HepG2 (cell line): Measurements from ENCODE around the gene QSOX1. TPM values are rescaled to one million over a fixed set of nuclear protein-coding genes. Genes with fewer than 3 reads are reported as not detected.

Experiments used
- ATAC-seq: fragments of 200-7000 bp; cut with Tn5 transposase; 3 replicates; pipeline ENCODE4 v1.9.1; 2020; ENCODE audit warnings: mild to moderate bottlenecking, moderate library complexity
- BruUV-seq: library from RNA; stranded (reverse); fragments of 400-500 nt; replicated peaks from 2 replicates; lab custom pipeline; 2021; lab: Mats Ljungman, UMichigan
- CTCF ChIA-PET: fragments of 300-600 bp; formaldehyde crosslinking; extraction: SDS; loops from one replicate; lab custom pipeline; 2021; ENCODE audit warnings: low total read pairs, inconsistent platforms, low intra/inter-chr PET ratio; lab: Yijun Ruan, JAX
- POLR2A ChIA-PET: fragments of 350-600 bp; sonication (Branson Sonifier 250); formaldehyde crosslinking; loops from one replicate; lab custom pipeline; 2020; ENCODE audit warnings: antibody characterized with exemption, inconsistent platforms; lab: Yijun Ruan, JAX
- DNase-seq: peaks from one replicate; pipeline ENCODE4 v3.0.0-alpha.2; 2015; ENCODE audit warnings: low spot score
- FAIRE-seq: peaks from 3 replicates; lab custom pipeline; 2011; peaks lifted over from hg19 to GRCh38; lab: Jason Lieb, UNC
- H2AFZ ChIP-seq: one replicate; pipeline ENCODE4 v1.6.1; 2011; ENCODE audit warnings: low read length, inconsistent platforms
- H3K27ac ChIP-seq: fragments of 300-600 bp; 3 replicates; pipeline ENCODE4 v1.8.0; 2011; ENCODE audit warnings: mixed run types, mild to moderate bottlenecking, mixed read lengths, low read length, inconsistent platforms; ENCODE audit not compliant: insufficient read depth; ENCODE audit errors: extremely low read length
- H3K27me3 ChIP-seq, 2 experiments: fragments of 200-600 bp in 1 of 2; 2 replicates in 1 of 2; 3 replicates in 1 of 2; pipeline versions ENCODE4 v1.6.0 to v1.8.0; 2011; ENCODE audit warnings: low read length in 2 of 2, mild to moderate bottlenecking in 2 of 2, moderate library complexity in 2 of 2, inconsistent platforms in 1 of 2; ENCODE audit not compliant: insufficient read depth in 2 of 2, control insufficient read depth in 1 of 2
- H3K36me3 ChIP-seq, 2 experiments: fragments of 200-600 bp in 1 of 2; replicated peaks in 1 of 2; 2 replicates in 1 of 2; 3 replicates in 1 of 2; pipeline versions ENCODE4 v1.5.1 to v1.8.0; 2011; ENCODE audit warnings: low read length in 2 of 2, inconsistent platforms in 1 of 2; ENCODE audit not compliant: insufficient read depth in 2 of 2, control insufficient read depth in 1 of 2
- H3K4me1 ChIP-seq: 2 replicates; pipeline ENCODE4 v1.5.1; 2012; ENCODE audit warnings: low read length, inconsistent platforms; ENCODE audit not compliant: insufficient read depth
- H3K4me2 ChIP-seq: 2 replicates; pipeline ENCODE4 v1.6.0; 2011; ENCODE audit warnings: low read depth, low read length, inconsistent platforms
- H3K4me3 ChIP-seq, 3 experiments: fragments of 200-600 bp in 1 of 3; sonication (generic), shearing (Covaris generic) in 1 of 3; replicated peaks in 1 of 3; 2 replicates each; pipeline ENCODE4 v1.5.1; 2011 to 2016; ENCODE audit warnings: low read length in 3 of 3, inconsistent platforms in 2 of 3, low read depth in 2 of 3, mild to moderate bottlenecking in 2 of 3, control low read depth in 1 of 3, mixed read lengths in 1 of 3; ENCODE audit not compliant: insufficient read depth in 1 of 3
- H3K79me2 ChIP-seq: one replicate; pipeline ENCODE4 v1.6.1; 2011; ENCODE audit warnings: low read length, inconsistent platforms; ENCODE audit not compliant: insufficient read depth
- H3K9ac ChIP-seq: 2 replicates; pipeline ENCODE4 v1.6.0; 2011; ENCODE audit warnings: mild to moderate bottlenecking, low read depth, low read length, inconsistent platforms; ENCODE audit not compliant: insufficient read depth
- H3K9me3 ChIP-seq: 2 replicates; pipeline ENCODE4 v1.5.1; 2012; ENCODE audit warnings: mild to moderate bottlenecking, low read length
- H4K20me1 ChIP-seq: 2 replicates; pipeline ENCODE4 v1.6.0; 2011; ENCODE audit warnings: inconsistent platforms, mild to moderate bottlenecking, low read length, moderate library complexity; ENCODE audit not compliant: insufficient read depth
- CEBPG ChIP-seq: IDR thresholded peaks from 2 replicates; pipeline ENCODE4 v1.6.1; 2016
- FOXA1 ChIP-seq, 2 experiments: fragments of 450-650 bp in 1 of 2; sonication (generic) in 1 of 2; formaldehyde crosslinking in 1 of 2; IDR thresholded peaks; 2 replicates each; pipeline versions ENCODE4 v1.4.0 to v1.6.1; 2016 to 2020; ENCODE audit warnings: missing genetic modification reagents in 1 of 2
- HBP1 ChIP-seq: IDR thresholded peaks from 2 replicates; pipeline ENCODE4 v1.6.1; 2016; ENCODE audit warnings: low read depth, control low read depth
- NONO ChIP-seq, 2 experiments: fragments of 450-650 bp in 1 of 2; sonication (generic) in 1 of 2; formaldehyde crosslinking in 1 of 2; IDR thresholded peaks in 1 of 2; conservative IDR thresholded peaks in 1 of 2; 2 replicates each; pipeline versions ENCODE4 v1.6.1 to v1.8.0; 2017 to 2022; ENCODE audit warnings: mild to moderate bottlenecking in 1 of 2, missing genetic modification reagents in 1 of 2, moderate library complexity in 1 of 2
- NR2F6 ChIP-seq, 2 experiments: IDR thresholded peaks; 2 replicates each; pipeline ENCODE4 v1.6.1; 2016; ENCODE audit warnings: antibody characterized with exemption in 1 of 2, mild to moderate bottlenecking in 1 of 2
- RARA ChIP-seq: IDR thresholded peaks from 2 replicates; pipeline ENCODE4 v1.6.1; 2016; ENCODE audit warnings: missing genetic modification reagents, missing compliant biosample characterization
- SP4 ChIP-seq: sonication (generic); formaldehyde crosslinking; IDR thresholded peaks from 2 replicates; pipeline ENCODE4 v1.8.1; 2023; ENCODE audit warnings: mild to moderate bottlenecking, missing genetic modification reagents
- STAG1 ChIP-seq: sonication (generic); formaldehyde crosslinking; IDR thresholded peaks from 2 replicates; pipeline ENCODE4 v1.4.0; 2020; ENCODE audit warnings: missing genetic modification reagents
- THAP8 ChIP-seq: sonication (generic); formaldehyde crosslinking; IDR thresholded peaks from 2 replicates; pipeline ENCODE4 v1.5.1; 2020; ENCODE audit warnings: missing genetic modification reagents, mild to moderate bottlenecking, borderline replicate concordance
- YEATS2 ChIP-seq: sonication (generic); formaldehyde crosslinking; IDR thresholded peaks from 2 replicates; pipeline ENCODE4 v1.4.0; 2020; ENCODE audit warnings: missing genetic modification reagents, borderline replicate concordance
- ZBTB8A ChIP-seq: sonication (generic); formaldehyde crosslinking; IDR thresholded peaks from 2 replicates; pipeline ENCODE4 v1.4.0; 2020; ENCODE audit warnings: mild to moderate bottlenecking, low read depth, missing genetic modification reagents, borderline replicate concordance
- ZGPAT ChIP-seq: IDR thresholded peaks from 2 replicates; pipeline ENCODE4 v1.6.1; 2016; ENCODE audit warnings: mild to moderate bottlenecking
- ZKSCAN5 ChIP-seq: sonication (generic); formaldehyde crosslinking; IDR thresholded peaks from 2 replicates; pipeline ENCODE4 v1.5.1; 2020; ENCODE audit warnings: mild to moderate bottlenecking, missing genetic modification reagents
- ZNF768 ChIP-seq: sonication (generic); formaldehyde crosslinking; IDR thresholded peaks from 2 replicates; pipeline ENCODE4 v1.4.0; 2020; ENCODE audit warnings: missing genetic modification reagents
- WGBS: methylation state at CpG from one replicate; pipeline ENCODE4 v1.1.6; 2017; ENCODE audit warnings: low lambda C conversion rate; 5-methylcytosine and 5-hydroxymethylcytosine counted together
- in situ Hi-C: cut with HindIII; loops from 2 replicates; pipeline ENCODE4 v1.10.0; 2017; ENCODE audit warnings: low pct_unique_long_range_greater_than_20kb; ENCODE audit not compliant: extremely low pct_ligation_motif_present
- intact Hi-C: fragments of 100-400 bp; cut with micrococcal nuclease; formaldehyde crosslinking; loops from one replicate; pipeline ENCODE4 v1.10.0; 2022; ENCODE audit not compliant: unreplicated experiment
- polyA plus RNA-seq, 8 experiments: library from polyadenylated mRNA; depleted of rRNA in 3 of 8; stranded (reverse) in 7 of 8; unstranded in 1 of 8; fragments of >200 nt; fragmentation: Illumina TruSeq in 4 of 8; extraction: Trizol in 4 of 8; gene quantifications; 2 replicates each; pipeline versions ENCODE4 v1.2.1 to v1.2.3, GENCODE V29; 2011 to 2016; ENCODE audit warnings: low read depth in 4 of 8, missing spikeins in 1 of 8, mixed read lengths in 1 of 8; ENCODE audit not compliant: insufficient read depth in 1 of 8
- total RNA-seq, 5 experiments: library from RNA; depleted of rRNA; stranded (reverse); fragments of >200 nt; fragmentation: Illumina TruSeq; extraction: Trizol; gene quantifications; 2 replicates each; pipeline ENCODE4 v1.2.3, GENCODE V29; 2016; ENCODE audit warnings: low read depth in 1 of 5
- TF ChIP-seq, protein P1 (sequence below): sonication (generic); formaldehyde crosslinking; IDR thresholded peaks from 2 replicates; pipeline ENCODE4 v1.4.0; 2020; ENCODE audit warnings: missing genetic modification reagents

QSOX1 gene
- total and polyA plus RNA-seq, 2 of the 13 experiments (the other 11 are each of a cell fraction or from before 2014, with no cell fraction given), result 6.8 to 40.2 TPM

- Histone ChIP-seq H3K4me3 (peak overlapping the region; percentile 11 to 65 (median 28); a peak in 3 of 6 replicates), H3K9ac (no peak overlapping the region), H3K9me3 (no peaks in the 10 kb centered on the region), H3K36me3 (no peaks in the 10 kb centered on the region), H2AFZ (no peak overlapping the region), H4K20me1 (no peaks in the 10 kb centered on the region), H3K27ac (no peak overlapping the region), H3K4me1 (peaks cover 76% of the 10 kb centered on the region), H3K27me3 (peaks cover 0 to 10% of the 10 kb centered on the region in 2 experiments; a peak in 3 of 5 replicates), H3K79me2 (no peaks in the 10 kb centered on the region), H3K4me2 (peak overlapping the region; percentile 93)
- peak; percentile 51 for DNase-seq
- peak; percentile 25; the same call in 2 of the 3 replicates for ATAC-seq
- in situ Hi-C loops (loop anchor here (5.0 kb wide), 2 partner anchors 164 to 224 kb away; no protein-coding TSS in a partner anchor), intact Hi-C loops (loop anchor here (1.0 to 5.0 kb wide), 2 partner anchors 163 to 229 kb away; no protein-coding TSS in a partner anchor)
- ChIA-PET CTCF (interaction anchor here (0.5 to 3.2 kb wide), 4 partner anchors 19 to 225 kb away, joined by 3 to 17 read pairs (median 6); no protein-coding TSS in a partner anchor), POLR2A (interaction anchor here (1.1 kb wide), 1 partner anchor 161 kb away, joined by 4 read pairs; no protein-coding TSS in a partner anchor)
- FAIRE-seq, result peak; percentile 51
- no TSS peak for BruUV-seq
- 49% methylated on average over 12 of the region's 12 CpGs for WGBS
- TF ChIP-seq ZBTB8A (CRISPR knock-in tag) (no peak), CEBPG (peak; percentile 44; the same call in 1 of the 2 replicates), SP4 (CRISPR knock-in tag) (0 out of 2 replicates have a peak, but pooled peaks have one; percentile 39), FOXA1 (IDR thresholded peaks at IDR 0.05) (no peak), FOXA1 (CRISPR knock-in tag; IDR thresholded peaks at IDR 0.05) (peak; percentile 66), NR2F6 (IDR thresholded peaks at IDR 0.05) (0 out of 2 replicates have a peak, but pooled peaks have one; percentile 20), NR2F6 (CRISPR knock-in tag; IDR thresholded peaks at IDR 0.05) (peak; percentile 56), NONO (IDR thresholded peaks at IDR 0.05) (no peak), NONO (CRISPR knock-in tag; conservative IDR thresholded peaks at IDR 0.05) (0 out of 2 replicates have a peak, but pooled peaks have one; percentile 26), RARA (CRISPR knock-in tag) (0 out of 2 replicates have a peak, but pooled peaks have one; percentile 11), THAP8 (CRISPR knock-in tag) (0 out of 2 replicates have a peak, but pooled peaks have one; percentile 27), HBP1 (CRISPR knock-in tag) (no peak), YEATS2 (CRISPR knock-in tag) (no peak), ZNF768 (CRISPR knock-in tag) (peak; percentile 78; the same call in 1 of the 2 replicates), ZKSCAN5 (CRISPR knock-in tag) (0 out of 2 replicates have a peak, but pooled peaks have one; percentile 11), ZGPAT (no peak), STAG1 (CRISPR knock-in tag) (peak; percentile 79)
- TF ChIP-seq, protein P1, sequence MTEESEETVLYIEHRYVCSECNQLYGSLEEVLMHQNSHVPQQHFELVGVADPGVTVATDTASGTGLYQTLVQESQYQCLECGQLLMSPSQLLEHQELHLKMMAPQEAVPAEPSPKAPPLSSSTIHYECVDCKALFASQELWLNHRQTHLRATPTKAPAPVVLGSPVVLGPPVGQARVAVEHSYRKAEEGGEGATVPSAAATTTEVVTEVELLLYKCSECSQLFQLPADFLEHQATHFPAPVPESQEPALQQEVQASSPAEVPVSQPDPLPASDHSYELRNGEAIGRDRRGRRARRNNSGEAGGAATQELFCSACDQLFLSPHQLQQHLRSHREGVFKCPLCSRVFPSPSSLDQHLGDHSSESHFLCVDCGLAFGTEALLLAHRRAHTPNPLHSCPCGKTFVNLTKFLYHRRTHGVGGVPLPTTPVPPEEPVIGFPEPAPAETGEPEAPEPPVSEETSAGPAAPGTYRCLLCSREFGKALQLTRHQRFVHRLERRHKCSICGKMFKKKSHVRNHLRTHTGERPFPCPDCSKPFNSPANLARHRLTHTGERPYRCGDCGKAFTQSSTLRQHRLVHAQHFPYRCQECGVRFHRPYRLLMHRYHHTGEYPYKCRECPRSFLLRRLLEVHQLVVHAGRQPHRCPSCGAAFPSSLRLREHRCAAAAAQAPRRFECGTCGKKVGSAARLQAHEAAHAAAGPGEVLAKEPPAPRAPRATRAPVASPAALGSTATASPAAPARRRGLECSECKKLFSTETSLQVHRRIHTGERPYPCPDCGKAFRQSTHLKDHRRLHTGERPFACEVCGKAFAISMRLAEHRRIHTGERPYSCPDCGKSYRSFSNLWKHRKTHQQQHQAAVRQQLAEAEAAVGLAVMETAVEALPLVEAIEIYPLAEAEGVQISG, result peak; percentile 76
These were observed 98.2 kb downstream of the QSOX1 start for GRCh38 chr1:180252638-180253536.
